Peyer's patch (tissue), 4 donors: ENCODE results near the gene MIER2.

Experiments
- POLR2A ChIP-seq, 2 donors: fragments of 450-650 bp; IDR thresholded peaks; one replicate each; pipeline ENCODE4 v1.5.1; 2017; ENCODE audit warnings: antibody characterized with exemption in 2 of 2, mild to moderate bottlenecking in 2 of 2, moderate library complexity in 2 of 2
- TF ChIP-seq, protein P1 (sequence below), 6 experiments: fragments of 450-650 bp in 4 of 6; fragments of 200-600 bp in 2 of 6; sonication (generic) in 1 of 6; IDR thresholded peaks; one replicate each; pipeline ENCODE4 v1.5.1; 2017 to 2019; ENCODE audit warnings: antibody characterized with exemption in 6 of 6, mild to moderate bottlenecking in 3 of 6, moderate library complexity in 1 of 6

GRCh38 chr19:307793-308420 is 36.7 kb downstream of the MIER2 start:
- TF ChIP-seq, protein P1, sequence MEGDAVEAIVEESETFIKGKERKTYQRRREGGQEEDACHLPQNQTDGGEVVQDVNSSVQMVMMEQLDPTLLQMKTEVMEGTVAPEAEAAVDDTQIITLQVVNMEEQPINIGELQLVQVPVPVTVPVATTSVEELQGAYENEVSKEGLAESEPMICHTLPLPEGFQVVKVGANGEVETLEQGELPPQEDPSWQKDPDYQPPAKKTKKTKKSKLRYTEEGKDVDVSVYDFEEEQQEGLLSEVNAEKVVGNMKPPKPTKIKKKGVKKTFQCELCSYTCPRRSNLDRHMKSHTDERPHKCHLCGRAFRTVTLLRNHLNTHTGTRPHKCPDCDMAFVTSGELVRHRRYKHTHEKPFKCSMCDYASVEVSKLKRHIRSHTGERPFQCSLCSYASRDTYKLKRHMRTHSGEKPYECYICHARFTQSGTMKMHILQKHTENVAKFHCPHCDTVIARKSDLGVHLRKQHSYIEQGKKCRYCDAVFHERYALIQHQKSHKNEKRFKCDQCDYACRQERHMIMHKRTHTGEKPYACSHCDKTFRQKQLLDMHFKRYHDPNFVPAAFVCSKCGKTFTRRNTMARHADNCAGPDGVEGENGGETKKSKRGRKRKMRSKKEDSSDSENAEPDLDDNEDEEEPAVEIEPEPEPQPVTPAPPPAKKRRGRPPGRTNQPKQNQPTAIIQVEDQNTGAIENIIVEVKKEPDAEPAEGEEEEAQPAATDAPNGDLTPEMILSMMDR (IDR thresholded peaks at IDR 0.05), result no peak
- TF ChIP-seq POLR2A (IDR thresholded peaks at IDR 0.05), result no peak
